Effector CD4-positive, alpha-beta T cell (primary cell): ENCODE measurements around the gene C6orf15.
A peak's percentile ranks its signal among the peaks of the same experiment; 100 is the strongest.

Experiments used
- DNase-seq: peaks from one replicate; pipeline ENCODE4 v3.0.0-alpha.2; 2020

The C6orf15 gene

GRCh38 chr6:31129130-31129529, 16.8 kb upstream of the C6orf15 start:
- DNase-seq: no peak

- peak; percentile 70 for DNase-seq
Observed at GRCh38 chr6:31128093-31128676, 15.8 kb upstream of the C6orf15 start.

GRCh38 chr6:31126396-31127175, 14.2 kb upstream of the C6orf15 start:
- DNase-seq: no peak

GRCh38 chr6:31125586-31126363, 13.4 kb upstream of the C6orf15 start:
- DNase-seq: no peak

GRCh38 chr6:31125162-31125561, 12.8 kb upstream of the C6orf15 start:
- DNase-seq: no peak

- no peak for DNase-seq
Observed at GRCh38 chr6:31122791-31123706, 10.7 kb upstream of the C6orf15 start.

GRCh38 chr6:31121131-31121790, 8.9 kb upstream of the C6orf15 start:
- DNase-seq: no peak

GRCh38 chr6:31120151-31120915, 8.0 kb upstream of the C6orf15 start, which contains the start of gene CDSN:
Gene CDSN, minus strand, starts transcription at chr6:31120446. Its CDS starts 27 bp downstream, at chr6:31120419.
- no peak for DNase-seq

- DNase-seq: no peak
Observed at GRCh38 chr6:31118178-31118577, 5.8 kb upstream of the C6orf15 start.

- DNase-seq: no peak
Observed at GRCh38 chr6:31116661-31117385, 4.4 kb upstream of the C6orf15 start.

- DNase-seq: no peak
Observed at GRCh38 chr6:31115941-31116560, 3.7 kb upstream of the C6orf15 start.

- DNase-seq: no peak
Observed at GRCh38 chr6:31114970-31115849, 2.8 kb upstream of the C6orf15 start.

- DNase-seq: no peak
Observed at GRCh38 chr6:31114541-31114878, 2.1 kb upstream of the C6orf15 start, which contains the start of gene PSORS1C1. Gene PSORS1C1, plus strand, starts transcription at chr6:31114800. Its CDS starts 14,833 bp downstream, at chr6:31129633.

- DNase-seq: no peak
Observed at GRCh38 chr6:31113861-31114540, 1.6 kb upstream of the C6orf15 start.

GRCh38 chr6:31111712-31112111, 663 bp downstream of the C6orf15 start:
- no peak for DNase-seq

- no peak for DNase-seq
Observed at GRCh38 chr6:31110825-31111582, 1.4 kb downstream of the C6orf15 start.

GRCh38 chr6:31107052-31107451, 5.3 kb downstream of the C6orf15 start:
- no peak for DNase-seq

GRCh38 chr6:31103136-31103535, 9.2 kb downstream of the C6orf15 start:
- DNase-seq: no peak
